ENCODE measurements around the gene CADM4. TPM values are rescaled to one million over a fixed set of nuclear protein-coding genes. Genes with fewer than 3 reads are reported as not detected.
A peak's percentile ranks its signal among the peaks of the same experiment; 100 is the strongest.

CADM4 gene
- total and polyA plus RNA-seq, 2 donors (not counting 1 experiment from before 2014, with no cell fraction given) = 0.21 to 0.42 TPM

- ChIA-PET CTCF (interaction anchor here (0.7 to 2.6 kb wide), 14 partner anchors 9 to 167 kb away, joined by 3 to 10 read pairs (median 3); partner anchors contain the start of gene IRGQ), POLR2A (interaction anchor here (0.6 to 0.8 kb wide), 4 partner anchors 108 to 1245 kb away, joined by 3 to 5 read pairs (median 4); no protein-coding TSS in a partner anchor)
- peak overlapping the region; percentile 70 for H3K9ac ChIP-seq (ENCODE audit: low read length)
- WGBS (ENCODE audit: insufficient coverage) = under 1% methylated on average over 44 of the region's 44 CpGs
- H4K20me1 ChIP-seq (ENCODE audit: control insufficient read depth, insufficient read depth, low read length, poor library complexity, severe bottlenecking) = no peaks in the 10 kb centered on the region
- H3K36me3 ChIP-seq (replicated peaks in 1 of 2; ENCODE audit: control extremely low read depth in 1 of 2, control insufficient read depth in 1 of 2, extremely low read depth in 1 of 2, insufficient read depth in 2 of 2, low read length in 1 of 2) = no peaks in the 10 kb centered on the region
- H3K27me3 Mint-ChIP-seq = peaks cover 14% of the 10 kb centered on the region
- TF ChIP-seq CTCF (IDR thresholded peaks at IDR 0.05) (no peak), EZH2 (IDR thresholded peaks at IDR 0.05; ENCODE audit: borderline replicate concordance, insufficient read depth, low read depth, low read length, poor library complexity, severe bottlenecking) (no peak)
- H3K79me2 ChIP-seq (ENCODE audit: control insufficient read depth, insufficient read depth, low read length) = no peaks in the 10 kb centered on the region
- H3K4me1 ChIP-seq (ENCODE audit: control insufficient read depth in 2 of 2, insufficient read depth in 2 of 2, low read length in 2 of 2) = peaks cover 35 to 42% of the 10 kb centered on the region in 2 donors
- no peak overlapping the region for H3K27ac ChIP-seq (ENCODE audit: low read length in 2 of 2)
- intact Hi-C loops (cut with micrococcal nuclease) = loop anchor here (1.0 to 2.0 kb wide), 5 partner anchors 33 to 205 kb away; partner anchors contain the start of gene ZNF575
- peak overlapping the region; percentile 39 for H3K27ac Mint-ChIP-seq
- H2AFZ ChIP-seq (ENCODE audit: insufficient read depth, low read depth, low read length, poor library complexity, severe bottlenecking) = peak overlapping the region; percentile 86
- peaks cover 0 to 23% (median 0%) of the 10 kb centered on the region in 3 donors for H3K9me3 ChIP-seq (ENCODE audit: control extremely low read depth in 1 of 3, control insufficient read depth in 2 of 3, insufficient read depth in 1 of 3, low read length in 2 of 3)
- ATAC-seq (ENCODE audit: low read depth) (peak; percentile 85), DNase-seq (peak; percentile 92)
- H3K9me3 Mint-ChIP-seq (ENCODE audit: insufficient read depth) = no peaks in the 10 kb centered on the region
- H3K4me3 ChIP-seq (ENCODE audit: control extremely low read depth in 1 of 5, extremely low read depth in 1 of 5, insufficient read depth in 1 of 5, low read depth in 2 of 5, low read length in 4 of 5) = peak overlapping the region; percentile 35 to 79 (median 59)
- H3K4me3 Mint-ChIP-seq = peak overlapping the region; percentile 84
- H3K4me2 ChIP-seq (replicated peaks; ENCODE audit: low read depth, low read length, poor library complexity, severe bottlenecking) = peak overlapping the region; percentile 99
- H3K4me1 Mint-ChIP-seq = peaks cover 37% of the 10 kb centered on the region
- H3K27me3 ChIP-seq (replicated peaks in 1 of 4; ENCODE audit: control extremely low read depth in 1 of 4, control insufficient read depth in 3 of 4, insufficient read depth in 4 of 4, low read length in 3 of 4) = peaks cover 0 to 27% (median 7%) of the 10 kb centered on the region in 4 experiments
These were observed 28.9 kb upstream of the CADM4 start for GRCh38 chr19:43668406-43669109.
